Measurements from ENCODE around the gene KCNJ6. TPM values are rescaled to one million over a fixed set of nuclear protein-coding genes. Genes with fewer than 3 reads are reported as not detected.

Gene KCNJ6
- total RNA-seq, 1 donor from 2014 or later = 2.6 TPM

DNA sequence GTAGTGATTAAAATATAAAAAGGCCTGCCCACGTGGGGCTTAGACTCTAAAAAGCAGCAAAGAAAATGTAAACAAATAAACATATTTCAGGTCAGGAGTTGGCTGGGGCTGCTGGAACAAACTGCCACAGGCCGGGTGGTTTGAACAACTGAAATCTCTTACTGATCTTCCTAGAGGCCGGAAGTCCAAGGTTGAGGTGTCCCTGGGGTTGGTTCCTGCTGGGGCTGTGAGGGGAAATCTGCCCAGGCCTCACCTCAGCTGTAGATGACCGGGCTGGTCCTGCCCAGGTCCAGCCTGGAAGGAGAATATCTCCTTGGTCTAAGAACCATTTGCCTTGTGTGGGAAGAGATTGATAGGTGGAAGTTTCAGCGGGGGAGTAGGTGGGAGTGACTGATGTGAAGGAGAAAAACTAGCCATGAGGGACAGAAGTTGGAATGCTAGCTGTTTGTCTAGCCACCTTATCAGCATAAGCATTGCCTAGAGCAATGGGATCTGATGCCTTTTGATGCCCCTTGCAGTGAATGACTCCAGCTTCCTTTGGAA lies 328.6 kb downstream of the KCNJ6 start:
- H4K20me1 ChIP-seq (ENCODE audit: insufficient read depth, low read length) = no peaks in the 10 kb centered on the region
- Mint-ChIP-seq H3K27me3 (ENCODE audit: low read depth, unreplicated experiment) (no peaks in the 10 kb centered on the region), H3K27ac (ENCODE audit: unreplicated experiment) (no peak overlapping the region), H3K36me3 (ENCODE audit: low read depth, unreplicated experiment) (no peaks in the 10 kb centered on the region), H3K9me3 (ENCODE audit: unreplicated experiment) (no peaks in the 10 kb centered on the region), H3K4me1 (ENCODE audit: low read depth, unreplicated experiment) (peaks cover under 1% of the 10 kb centered on the region), H3K4me3 (ENCODE audit: unreplicated experiment) (no peak overlapping the region)
- DNase-seq (ENCODE audit: low read depth) (no peak), FAIRE-seq (no peak)
- TF ChIP-seq, protein P1, sequence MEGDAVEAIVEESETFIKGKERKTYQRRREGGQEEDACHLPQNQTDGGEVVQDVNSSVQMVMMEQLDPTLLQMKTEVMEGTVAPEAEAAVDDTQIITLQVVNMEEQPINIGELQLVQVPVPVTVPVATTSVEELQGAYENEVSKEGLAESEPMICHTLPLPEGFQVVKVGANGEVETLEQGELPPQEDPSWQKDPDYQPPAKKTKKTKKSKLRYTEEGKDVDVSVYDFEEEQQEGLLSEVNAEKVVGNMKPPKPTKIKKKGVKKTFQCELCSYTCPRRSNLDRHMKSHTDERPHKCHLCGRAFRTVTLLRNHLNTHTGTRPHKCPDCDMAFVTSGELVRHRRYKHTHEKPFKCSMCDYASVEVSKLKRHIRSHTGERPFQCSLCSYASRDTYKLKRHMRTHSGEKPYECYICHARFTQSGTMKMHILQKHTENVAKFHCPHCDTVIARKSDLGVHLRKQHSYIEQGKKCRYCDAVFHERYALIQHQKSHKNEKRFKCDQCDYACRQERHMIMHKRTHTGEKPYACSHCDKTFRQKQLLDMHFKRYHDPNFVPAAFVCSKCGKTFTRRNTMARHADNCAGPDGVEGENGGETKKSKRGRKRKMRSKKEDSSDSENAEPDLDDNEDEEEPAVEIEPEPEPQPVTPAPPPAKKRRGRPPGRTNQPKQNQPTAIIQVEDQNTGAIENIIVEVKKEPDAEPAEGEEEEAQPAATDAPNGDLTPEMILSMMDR (IDR thresholded peaks at IDR 0.05; ENCODE audit: insufficient read depth, low read depth, low read length) = no peak
- TF ChIP-seq EZH2 (IDR thresholded peaks at IDR 0.05; ENCODE audit: insufficient read depth, low read length) = no peak
- H3K4me1 ChIP-seq (ENCODE audit: insufficient read depth, low read length) = no peaks in the 10 kb centered on the region
- H2AFZ ChIP-seq (ENCODE audit: low read depth, low read length) = no peak overlapping the region
- no peaks in the 10 kb centered on the region for H3K27me3 ChIP-seq (ENCODE audit: insufficient read depth, low read length)
- H3K36me3 ChIP-seq (ENCODE audit: insufficient read depth, low read length) = no peaks in the 10 kb centered on the region
- no peaks in the 10 kb centered on the region for H3K9me3 ChIP-seq (ENCODE audit: insufficient read depth, low read depth, low read length)
- H3K79me2 ChIP-seq (ENCODE audit: insufficient read depth, low read length) = no peaks in the 10 kb centered on the region
- no peak overlapping the region for H3K9ac ChIP-seq (ENCODE audit: low read length)
- H3K27ac ChIP-seq (ENCODE audit: low read depth, low read length) = no peak overlapping the region
- no peak overlapping the region for H3K4me2 ChIP-seq (ENCODE audit: low read length)
- no peak overlapping the region for H3K4me3 ChIP-seq (ENCODE audit: insufficient read depth, low read depth, low read length)

DNA sequence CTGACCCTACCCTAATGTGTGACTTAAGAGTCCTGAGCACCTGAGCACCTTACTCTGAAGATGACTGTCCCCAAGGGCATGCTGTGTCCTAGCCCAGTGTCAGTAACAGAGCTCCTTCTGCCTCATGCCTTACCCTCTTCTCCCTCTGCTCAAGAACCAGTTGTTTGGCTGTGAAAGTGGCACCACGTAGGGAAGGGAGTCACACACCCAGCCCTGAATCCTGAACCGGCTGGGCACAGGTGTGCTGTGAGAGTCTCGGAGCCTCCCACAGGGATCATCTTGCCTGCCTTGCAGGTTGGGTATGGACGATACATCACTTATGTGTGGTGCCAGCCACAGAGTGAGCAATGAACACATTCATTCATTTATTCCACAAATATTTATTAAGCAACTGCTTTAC lies 329.1 kb downstream of the KCNJ6 start:
- no peak overlapping the region for H3K4me3 ChIP-seq (ENCODE audit: insufficient read depth, low read depth, low read length)
- DNase-seq (ENCODE audit: low read depth) (no peak), FAIRE-seq (no peak)
- no peaks in the 10 kb centered on the region for H3K36me3 ChIP-seq (ENCODE audit: insufficient read depth, low read length)
- no peaks in the 10 kb centered on the region for H3K9me3 ChIP-seq (ENCODE audit: insufficient read depth, low read depth, low read length)
- H3K4me2 ChIP-seq (ENCODE audit: low read length) = no peak overlapping the region
- H3K79me2 ChIP-seq (ENCODE audit: insufficient read depth, low read length) = no peaks in the 10 kb centered on the region
- H4K20me1 ChIP-seq (ENCODE audit: insufficient read depth, low read length) = no peaks in the 10 kb centered on the region
- H2AFZ ChIP-seq (ENCODE audit: low read depth, low read length) = no peak overlapping the region
- no peaks in the 10 kb centered on the region for H3K4me1 ChIP-seq (ENCODE audit: insufficient read depth, low read length)
- no peak overlapping the region for H3K9ac ChIP-seq (ENCODE audit: low read length)
- Mint-ChIP-seq H3K36me3 (ENCODE audit: low read depth, unreplicated experiment) (no peaks in the 10 kb centered on the region), H3K27ac (ENCODE audit: unreplicated experiment) (no peak overlapping the region), H3K9me3 (ENCODE audit: unreplicated experiment) (no peaks in the 10 kb centered on the region), H3K4me3 (ENCODE audit: unreplicated experiment) (no peak overlapping the region), H3K4me1 (ENCODE audit: low read depth, unreplicated experiment) (no peaks in the 10 kb centered on the region), H3K27me3 (ENCODE audit: low read depth, unreplicated experiment) (no peaks in the 10 kb centered on the region)
- no peaks in the 10 kb centered on the region for H3K27me3 ChIP-seq (ENCODE audit: insufficient read depth, low read length)
- H3K27ac ChIP-seq (ENCODE audit: low read depth, low read length) = no peak overlapping the region
- TF ChIP-seq, protein P1 (IDR thresholded peaks at IDR 0.05; ENCODE audit: insufficient read depth, low read depth, low read length) = no peak
- no peak for TF ChIP-seq EZH2 (IDR thresholded peaks at IDR 0.05; ENCODE audit: insufficient read depth, low read length)

DNA sequence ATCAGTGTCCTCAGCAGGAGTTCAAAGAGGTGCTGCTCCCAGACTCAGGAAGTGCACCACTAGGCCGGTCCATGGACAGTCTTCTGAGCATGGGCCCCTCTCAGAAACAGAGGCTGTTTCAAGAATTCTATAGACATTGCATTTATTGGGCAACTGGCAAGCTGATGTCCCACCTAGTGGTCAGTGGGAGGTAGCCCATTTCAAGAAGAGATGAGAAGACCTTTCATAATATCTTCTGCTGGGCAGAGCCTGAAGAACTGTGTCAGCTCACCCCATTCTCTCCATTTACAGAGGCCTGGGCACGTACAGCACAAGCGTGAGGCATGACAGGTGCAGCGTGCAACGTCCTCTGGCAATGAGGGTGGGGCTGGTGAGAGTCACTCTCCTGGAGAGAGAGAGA lies 333.7 kb downstream of the KCNJ6 start:
- no peak for TF ChIP-seq EZH2 (IDR thresholded peaks at IDR 0.05; ENCODE audit: insufficient read depth, low read length)
- TF ChIP-seq, protein P1 (IDR thresholded peaks at IDR 0.05; ENCODE audit: insufficient read depth, low read depth, low read length) = peak; percentile 55
- Histone ChIP-seq H3K9me3 (ENCODE audit: insufficient read depth, low read depth, low read length) (no peaks in the 10 kb centered on the region), H3K79me2 (ENCODE audit: insufficient read depth, low read length) (no peaks in the 10 kb centered on the region), H3K36me3 (ENCODE audit: insufficient read depth, low read length) (no peaks in the 10 kb centered on the region), H3K27ac (ENCODE audit: low read depth, low read length) (no peak overlapping the region), H3K9ac (ENCODE audit: low read length) (no peak overlapping the region), H3K4me2 (ENCODE audit: low read length) (no peak overlapping the region), H4K20me1 (ENCODE audit: insufficient read depth, low read length) (no peaks in the 10 kb centered on the region), H3K4me3 (ENCODE audit: insufficient read depth, low read depth, low read length) (no peak overlapping the region), H2AFZ (ENCODE audit: low read depth, low read length) (no peak overlapping the region), H3K27me3 (ENCODE audit: insufficient read depth, low read length) (no peaks in the 10 kb centered on the region), H3K4me1 (ENCODE audit: insufficient read depth, low read length) (no peaks in the 10 kb centered on the region)
- Mint-ChIP-seq H3K27me3 (ENCODE audit: low read depth, unreplicated experiment) (no peaks in the 10 kb centered on the region), H3K27ac (ENCODE audit: unreplicated experiment) (no peak overlapping the region), H3K36me3 (ENCODE audit: low read depth, unreplicated experiment) (no peaks in the 10 kb centered on the region), H3K9me3 (ENCODE audit: unreplicated experiment) (peaks cover 6% of the 10 kb centered on the region), H3K4me1 (ENCODE audit: low read depth, unreplicated experiment) (peaks cover 7% of the 10 kb centered on the region), H3K4me3 (ENCODE audit: unreplicated experiment) (no peak overlapping the region)
- FAIRE-seq (no peak), DNase-seq (ENCODE audit: low read depth) (peak; percentile 33)

Data from astrocyte (in vitro differentiated cells and primary cell).